ENCODE data around the gene CITED4. TPM values are rescaled to one million over a fixed set of nuclear protein-coding genes. Genes with fewer than 3 reads are reported as not detected.

CITED4 gene
- total RNA-seq, 2 donors from 2014 or later, result 180 to 465 TPM

DNA sequence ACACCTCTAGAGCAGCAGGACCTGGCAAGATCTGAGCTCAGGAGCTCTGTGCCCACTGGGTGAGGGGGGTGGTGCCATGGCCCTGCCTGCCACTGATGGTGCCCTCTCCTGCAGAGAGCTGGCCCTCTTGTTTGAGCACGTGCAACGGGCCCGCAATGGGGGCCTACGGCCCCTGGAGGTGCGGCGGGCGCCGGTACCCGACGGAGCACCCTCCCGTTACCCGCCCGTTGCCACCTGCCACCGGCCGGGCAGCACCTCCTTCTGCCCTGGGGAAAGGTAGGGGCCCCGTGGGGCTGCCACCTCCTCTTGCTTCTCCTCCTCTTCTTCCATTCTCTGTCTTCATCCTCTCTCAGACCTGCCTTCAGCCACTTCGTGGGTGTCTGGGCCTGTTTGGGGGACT, 38.2 kb downstream of the CITED4 start:
- ATAC-seq (no peak), DNase-seq (no peak)
- peaks cover 36% of the 10 kb centered on the region for H3K4me1 ChIP-seq
- H3K4me3 ChIP-seq, result no peak overlapping the region
- WGBS, 2 donors, result 90% methylated on average over 12 to 16 of the region's 17 CpGs
- no peak overlapping the region for H3K27ac ChIP-seq
- no peaks in the 10 kb centered on the region for H3K9me3 ChIP-seq
- H3K27me3 ChIP-seq, result no peaks in the 10 kb centered on the region
- H3K36me3 ChIP-seq (replicated peaks in 1 of 2; ENCODE audit: insufficient read depth in 1 of 2, low read depth in 2 of 2), result no peaks in the 10 kb centered on the region
- intact Hi-C loops (cut with DNase I), result no loop called here
- TF ChIP-seq, protein P1, sequence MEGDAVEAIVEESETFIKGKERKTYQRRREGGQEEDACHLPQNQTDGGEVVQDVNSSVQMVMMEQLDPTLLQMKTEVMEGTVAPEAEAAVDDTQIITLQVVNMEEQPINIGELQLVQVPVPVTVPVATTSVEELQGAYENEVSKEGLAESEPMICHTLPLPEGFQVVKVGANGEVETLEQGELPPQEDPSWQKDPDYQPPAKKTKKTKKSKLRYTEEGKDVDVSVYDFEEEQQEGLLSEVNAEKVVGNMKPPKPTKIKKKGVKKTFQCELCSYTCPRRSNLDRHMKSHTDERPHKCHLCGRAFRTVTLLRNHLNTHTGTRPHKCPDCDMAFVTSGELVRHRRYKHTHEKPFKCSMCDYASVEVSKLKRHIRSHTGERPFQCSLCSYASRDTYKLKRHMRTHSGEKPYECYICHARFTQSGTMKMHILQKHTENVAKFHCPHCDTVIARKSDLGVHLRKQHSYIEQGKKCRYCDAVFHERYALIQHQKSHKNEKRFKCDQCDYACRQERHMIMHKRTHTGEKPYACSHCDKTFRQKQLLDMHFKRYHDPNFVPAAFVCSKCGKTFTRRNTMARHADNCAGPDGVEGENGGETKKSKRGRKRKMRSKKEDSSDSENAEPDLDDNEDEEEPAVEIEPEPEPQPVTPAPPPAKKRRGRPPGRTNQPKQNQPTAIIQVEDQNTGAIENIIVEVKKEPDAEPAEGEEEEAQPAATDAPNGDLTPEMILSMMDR (IDR thresholded peaks at IDR 0.05), result no peak
- no peak for TF ChIP-seq POLR2A (IDR thresholded peaks at IDR 0.05)

DNA sequence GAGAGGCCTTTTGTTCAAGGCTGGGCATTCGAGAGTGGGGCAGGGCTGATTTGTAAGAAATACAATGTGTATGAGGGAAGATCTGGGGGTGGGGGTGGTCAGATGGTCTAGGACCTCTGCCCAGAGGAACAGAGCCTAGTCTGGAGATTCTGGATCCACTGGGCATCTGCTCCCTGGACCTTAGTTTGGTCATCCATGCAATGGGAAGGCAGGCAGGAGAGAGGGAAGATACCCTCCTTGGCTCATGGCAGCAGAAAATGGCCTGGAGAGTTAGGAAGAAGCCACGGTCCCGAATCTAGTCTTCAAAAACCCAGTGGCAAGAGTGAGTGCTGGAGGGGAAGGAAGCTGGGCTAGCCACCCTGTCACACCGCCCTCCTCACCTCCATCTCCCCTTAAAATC, 38.8 kb downstream of the CITED4 start:
- Histone ChIP-seq H3K36me3 (replicated peaks in 1 of 2; ENCODE audit: insufficient read depth in 1 of 2, low read depth in 2 of 2) (no peaks in the 10 kb centered on the region), H3K9me3 (no peaks in the 10 kb centered on the region), H3K4me3 (no peak overlapping the region), H3K4me1 (peaks cover 41% of the 10 kb centered on the region), H3K27me3 (no peaks in the 10 kb centered on the region), H3K27ac (no peak overlapping the region)
- ATAC-seq (no peak), DNase-seq (no peak)
- no peak for TF ChIP-seq POLR2A (IDR thresholded peaks at IDR 0.05)
- TF ChIP-seq, protein P1 (IDR thresholded peaks at IDR 0.05), result no peak
- WGBS, 2 donors, result 87 to 94% methylated on average over 4 of the region's 4 CpGs
- intact Hi-C loops (cut with DNase I), result no loop called here

DNA sequence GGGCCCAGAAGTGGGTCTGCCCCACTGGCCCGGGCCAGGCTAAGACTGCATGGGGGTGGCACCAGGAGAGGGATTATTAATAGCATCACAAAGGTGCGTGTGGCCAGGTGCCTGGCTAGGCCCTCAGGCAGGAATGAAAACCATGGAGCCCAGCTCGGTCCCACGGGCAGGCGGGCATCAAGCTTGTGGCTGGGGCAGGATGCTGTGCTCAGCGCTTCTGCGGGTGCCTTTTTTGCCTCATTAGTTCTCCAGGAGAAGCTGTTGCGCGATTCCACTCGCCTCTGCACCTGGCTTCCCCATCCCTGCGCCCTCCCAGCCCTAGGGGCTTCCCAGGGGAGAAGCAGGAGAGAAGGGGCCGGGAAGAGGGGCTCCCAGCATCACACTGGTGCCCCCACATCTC, 39.3 kb downstream of the CITED4 start:
- H3K9me3 ChIP-seq, result no peaks in the 10 kb centered on the region
- H3K4me1 ChIP-seq, result peaks cover 45% of the 10 kb centered on the region
- no peaks in the 10 kb centered on the region for H3K36me3 ChIP-seq (replicated peaks in 1 of 2; ENCODE audit: insufficient read depth in 1 of 2, low read depth in 2 of 2)
- intact Hi-C loops (cut with DNase I), result no loop called here
- no peak for DNase-seq
- no peak for ATAC-seq
- TF ChIP-seq, protein P1 (IDR thresholded peaks at IDR 0.05), result no peak
- TF ChIP-seq POLR2A (IDR thresholded peaks at IDR 0.05), result no peak
- no peak overlapping the region for H3K27ac ChIP-seq
- H3K27me3 ChIP-seq, result no peaks in the 10 kb centered on the region
- H3K4me3 ChIP-seq, result no peak overlapping the region
- 79 to 88% methylated on average over 8 to 12 of the region's 12 CpGs for WGBS, 2 donors

DNA sequence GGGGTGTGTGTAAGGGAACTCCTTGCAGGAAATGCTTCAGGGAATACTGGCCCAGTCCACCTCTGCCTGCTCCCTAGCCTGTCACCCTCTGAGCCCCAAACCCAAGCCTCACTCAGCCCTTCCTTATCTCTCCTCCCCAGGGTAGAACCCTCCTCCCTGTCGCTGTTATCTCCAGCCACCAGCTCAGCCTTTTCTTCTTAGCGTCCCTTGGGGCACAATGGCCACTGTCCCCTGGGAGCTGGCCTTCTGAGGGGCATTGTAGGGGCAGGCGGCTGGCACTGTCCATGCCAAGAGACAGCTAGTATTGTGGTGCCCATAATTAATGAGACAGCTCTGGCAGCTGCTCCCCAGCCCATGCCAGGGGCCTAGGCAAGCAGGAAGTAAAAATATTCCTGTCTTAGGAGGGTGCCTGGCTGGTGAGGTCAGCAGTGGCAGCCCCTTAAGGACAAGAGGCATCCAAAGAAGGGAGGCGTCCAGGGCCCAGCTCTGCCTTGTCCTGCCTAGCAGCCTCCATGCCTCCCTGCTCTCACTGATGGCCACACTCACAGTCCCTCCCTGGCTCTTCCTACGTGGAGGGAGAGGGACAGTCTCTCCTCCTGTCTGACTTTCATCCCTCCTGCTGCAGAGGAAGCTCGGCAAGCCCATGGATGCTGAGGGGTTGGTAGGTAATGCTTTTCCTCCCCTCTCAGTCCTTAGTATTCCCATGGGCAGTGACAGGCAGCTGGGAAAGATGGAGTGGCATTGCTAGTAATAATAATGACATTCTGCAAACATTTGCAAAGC, 41.1 kb downstream of the CITED4 start:
- intact Hi-C loops (cut with DNase I), result no loop called here
- H3K36me3 ChIP-seq (replicated peaks in 1 of 2; ENCODE audit: insufficient read depth in 1 of 2, low read depth in 2 of 2), result no peaks in the 10 kb centered on the region

More for the DNA sequence above, 41.1 kb downstream of the CITED4 start:
- peak; percentile 41 for ATAC-seq
- no peak for TF ChIP-seq POLR2A (IDR thresholded peaks at IDR 0.05)
- TF ChIP-seq, protein P1 (IDR thresholded peaks at IDR 0.05), result no peak
- Histone ChIP-seq H3K27ac (peak overlapping the region in 3 of 4 donors; percentile 52 to 77 (median 76)), H3K9me3 (no peaks in the 10 kb centered on the region), H3K4me1 (peaks cover 45% of the 10 kb centered on the region), H3K27me3 (no peaks in the 10 kb centered on the region), H3K4me3 (no peak overlapping the region)
- DNase-seq, result peak in 3 of 4 donors; percentile 48 to 52 (median 48)
- WGBS, 2 donors, result 32 to 43% methylated on average over 6 of the region's 6 CpGs
